K562 (cell line): ENCODE measurements around the gene LYAR.

Source experiments
- CEBPG ChIP-seq, 3 experiments: fragments of 200-800 bp in 1 of 3; sonication (Bioruptor generic) in 1 of 3; sonication (generic) in 1 of 3; formaldehyde crosslinking in 1 of 3; IDR thresholded peaks in 2 of 3; conservative IDR thresholded peaks in 1 of 3; 2 replicates each; pipeline versions ENCODE4 v1.6.1 to v1.8.0; 2016 to 2022; ENCODE audit warnings: missing compliant biosample characterization in 2 of 3, missing genetic modification characterization in 2 of 3, mild to moderate bottlenecking in 1 of 3, missing genetic modification reagents in 1 of 3
- CGGBP1 ChIP-seq: fragments of 250-450 bp; sonication (Bioruptor Pico); IDR thresholded peaks from 2 replicates; pipeline ENCODE4 v1.9.0; 2021; ENCODE audit warnings: mild to moderate bottlenecking
- CREM ChIP-seq: IDR thresholded peaks from 2 replicates; pipeline ENCODE4 v1.6.1; 2014; ENCODE audit warnings: antibody characterized with exemption, low read depth
- EGR1 ChIP-seq: fragments of 450-650 bp; conservative IDR thresholded peaks from 2 replicates; pipeline ENCODE4 v1.6.1; 2017; ENCODE audit warnings: mild to moderate bottlenecking
- FIP1L1 ChIP-seq: fragments of 200-400 bp; formaldehyde crosslinking; IDR thresholded peaks from 2 replicates; pipeline ENCODE4 v1.6.1; 2018; ENCODE audit warnings: mild to moderate bottlenecking, low read depth, low read length; ENCODE audit not compliant: poor library complexity, severe bottlenecking
- FOXM1 ChIP-seq, 2 experiments: fragments of 450-650 bp in 1 of 2; sonication (generic) in 1 of 2; formaldehyde crosslinking in 1 of 2; IDR thresholded peaks; 2 replicates each; pipeline versions ENCODE4 v1.6.1 to v1.9.0; 2017 to 2022; ENCODE audit warnings: low read depth in 2 of 2, mild to moderate bottlenecking in 2 of 2, missing genetic modification reagents in 1 of 2, moderate library complexity in 1 of 2
- MYC ChIP-seq, 2 experiments: fragments of 250-450 bp in 1 of 2; sonication (Bioruptor Pico) in 1 of 2; IDR thresholded peaks; 2 replicates each; pipeline versions ENCODE4 v1.5.1 to v1.6.1; 2012 to 2021; ENCODE audit warnings: low read depth in 2 of 2, borderline replicate concordance in 1 of 2, improper control_type of control experiment in 1 of 2, low read length in 1 of 2, mild to moderate bottlenecking in 1 of 2, moderate library complexity in 1 of 2
- NR4A1 ChIP-seq, 2 experiments: fragments of 250-450 bp in 1 of 2; fragments of 450-650 bp in 1 of 2; sonication (Bioruptor Pico) in 1 of 2; IDR thresholded peaks; 2 replicates each; pipeline versions ENCODE4 v1.4.0 to v1.6.1; 2016 to 2020; ENCODE audit warnings: mild to moderate bottlenecking in 2 of 2, missing compliant biosample characterization in 1 of 2, missing genetic modification characterization in 1 of 2, moderate library complexity in 1 of 2
- RAD51 ChIP-seq: fragments of 450-650 bp; IDR thresholded peaks from 2 replicates; pipeline ENCODE4 v1.7.1; 2016; ENCODE audit warnings: low read depth, mild to moderate bottlenecking, borderline replicate concordance
- SRF ChIP-seq, 2 experiments: fragments of 250-450, 450-650 bp in 1 of 2; sonication (Bioruptor Pico) in 1 of 2; sonication (generic) in 1 of 2; formaldehyde crosslinking; IDR thresholded peaks; 2 replicates each; pipeline versions ENCODE4 v1.5.0 to v1.5.1; 2020 to 2022; ENCODE audit warnings: mild to moderate bottlenecking in 1 of 2, missing genetic modification reagents in 1 of 2
- XRCC5 ChIP-seq: fragments of 200-400 bp; formaldehyde crosslinking; IDR thresholded peaks from 2 replicates; pipeline ENCODE4 v1.6.1; 2017; ENCODE audit warnings: low read depth, mild to moderate bottlenecking, low read length
- ZBTB11 ChIP-seq, 3 experiments: fragments of 200-800 bp in 1 of 3; fragments of 250-450 bp in 1 of 3; fragments of 450-650 bp in 1 of 3; sonication (Bioruptor Pico) in 1 of 3; sonication (Bioruptor generic) in 1 of 3; formaldehyde crosslinking in 1 of 3; IDR thresholded peaks; 2 replicates each; pipeline versions ENCODE4 v1.6.1 to v1.8.0; 2016 to 2022; ENCODE audit warnings: mild to moderate bottlenecking in 2 of 3, missing genetic modification characterization in 2 of 3, missing compliant biosample characterization in 1 of 3, moderate library complexity in 1 of 3
- ZNF277 ChIP-seq: fragments of 250-450 bp; sonication (Bioruptor Pico); IDR thresholded peaks from 2 replicates; pipeline ENCODE4 v1.8.0; 2022; ENCODE audit warnings: inconsistent platforms, mild to moderate bottlenecking, moderate library complexity, borderline replicate concordance

- TF ChIP-seq ZNF277 (CRISPR knock-in tag) (no peak), MYC (IDR thresholded peaks at IDR 0.05; ENCODE audit: low read depth, low read length) (no peak), MYC (CRISPR knock-in tag; IDR thresholded peaks at IDR 0.05; ENCODE audit: borderline replicate concordance, low read depth) (no peak), RAD51 (no peak), ZBTB11 (CRISPR knock-in tag; IDR thresholded peaks at IDR 0.05) (no peak), NR4A1 (CRISPR knock-in tag; IDR thresholded peaks at IDR 0.05) (no peak), NR4A1 (tag; IDR thresholded peaks at IDR 0.05) (no peak), FOXM1 (IDR thresholded peaks at IDR 0.05; ENCODE audit: low read depth) (no peak), FOXM1 (CRISPR knock-in tag; IDR thresholded peaks at IDR 0.05; ENCODE audit: low read depth) (no peak), EGR1 (no peak), XRCC5 (no peak), SRF (CRISPR knock-in tag; IDR thresholded peaks at IDR 0.05) (no peak), CGGBP1 (CRISPR knock-in tag) (no peak), CREM (no peak), FIP1L1 (no peak), CEBPG (CRISPR knock-in tag; IDR thresholded peaks at IDR 0.05) (no peak), CEBPG (tag; conservative IDR thresholded peaks at IDR 0.05 in 1 of 2, IDR thresholded peaks at IDR 0.05 in 1 of 2) (no peak)
These were observed 6.4 kb upstream of the LYAR start for GRCh38 chr4:4296283-4296846.
